HPDE6-E6E7 (cell line): ENCODE results near the gene CDK15.
"Not testable (repeated sequence)": the region's sequence is repeated elsewhere in the genome, so short reads cannot be mapped to it uniquely, and the experiment has no call there.

Experiments
- DNase-seq: peaks from one replicate; pipeline ENCODE4 v3.0.0; 2011; ENCODE audit warnings: missing footprints; ENCODE audit errors: extremely low spot score

Gene CDK15

DNA sequence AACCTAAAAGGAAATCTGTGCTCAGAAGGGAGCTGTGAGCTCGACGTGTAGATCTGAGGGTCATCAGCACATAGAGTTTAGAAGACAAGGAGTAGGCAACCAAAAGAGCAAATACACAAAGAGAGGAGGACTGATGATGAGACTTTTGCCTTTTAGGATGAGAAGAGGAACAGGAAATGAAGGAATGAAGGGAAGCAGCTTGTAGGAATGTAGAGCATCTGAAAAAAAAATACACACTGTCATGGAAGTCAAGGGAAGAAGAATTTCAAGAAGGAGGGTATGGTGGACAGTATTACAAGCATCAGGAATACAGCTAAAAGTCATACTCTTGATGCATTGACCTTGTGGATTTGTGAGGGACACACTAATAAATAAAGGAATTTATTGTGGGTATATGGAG lies 21.9 kb downstream of the CDK15 start:
- no peak for DNase-seq

DNA sequence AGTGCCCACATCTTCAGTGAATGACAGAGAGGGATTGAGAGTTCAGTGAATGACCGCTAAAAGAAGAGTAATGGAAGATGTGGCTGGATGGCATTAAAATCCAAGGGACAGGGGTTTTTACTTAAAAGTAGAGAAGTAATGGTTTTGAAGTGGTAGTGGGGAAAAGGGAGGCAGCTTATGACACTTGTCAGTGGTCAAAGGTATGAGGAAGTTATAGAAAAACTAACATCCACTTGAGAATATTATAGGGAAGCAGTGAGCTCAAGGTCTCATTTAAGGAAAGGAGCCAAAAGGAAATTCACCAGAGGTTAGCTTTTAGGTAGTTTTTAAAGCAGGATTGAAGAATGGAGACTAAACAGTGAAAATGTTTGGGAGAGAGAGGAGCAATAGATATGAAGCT lies 24.3 kb downstream of the CDK15 start:
- DNase-seq: no peak

DNA sequence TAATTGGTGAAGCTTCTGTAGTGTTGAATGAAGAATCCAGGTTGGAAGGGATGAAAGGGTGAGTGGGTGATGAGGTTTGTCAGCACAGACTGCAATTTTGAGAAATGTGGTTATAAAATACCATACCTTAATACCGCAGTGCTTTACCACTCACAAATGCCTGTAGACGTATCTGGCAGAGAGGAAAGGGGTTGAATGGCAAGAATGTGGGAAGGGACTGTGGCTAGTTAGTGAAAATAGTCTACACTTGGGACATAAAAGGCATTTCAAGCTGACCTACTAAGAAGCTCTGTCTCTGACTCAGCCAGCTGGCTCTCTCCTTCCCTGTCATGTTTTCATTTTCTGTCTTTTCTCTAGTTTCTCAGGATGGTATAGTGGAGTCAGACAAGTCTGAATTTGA lies 25.1 kb downstream of the CDK15 start:
- DNase-seq: no peak

DNA sequence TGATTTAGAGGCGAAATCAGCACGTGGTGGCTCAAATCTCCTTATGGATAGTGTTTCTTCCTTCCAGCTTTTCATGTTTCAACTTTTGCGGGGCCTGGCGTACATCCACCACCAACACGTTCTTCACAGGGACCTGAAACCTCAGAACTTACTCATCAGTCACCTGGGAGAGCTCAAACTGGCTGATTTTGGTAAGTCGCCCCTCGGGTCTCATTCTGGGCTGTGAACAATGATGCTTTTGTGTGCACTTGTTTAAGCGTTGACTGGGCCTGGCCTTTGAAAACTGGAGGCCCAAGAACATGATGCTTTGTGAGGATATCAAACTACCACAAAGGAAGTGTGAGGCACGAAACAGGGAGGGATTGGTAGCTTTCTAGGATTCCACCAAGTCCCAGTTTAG lies 27.4 kb downstream of the CDK15 start:
- no peak for DNase-seq

DNA sequence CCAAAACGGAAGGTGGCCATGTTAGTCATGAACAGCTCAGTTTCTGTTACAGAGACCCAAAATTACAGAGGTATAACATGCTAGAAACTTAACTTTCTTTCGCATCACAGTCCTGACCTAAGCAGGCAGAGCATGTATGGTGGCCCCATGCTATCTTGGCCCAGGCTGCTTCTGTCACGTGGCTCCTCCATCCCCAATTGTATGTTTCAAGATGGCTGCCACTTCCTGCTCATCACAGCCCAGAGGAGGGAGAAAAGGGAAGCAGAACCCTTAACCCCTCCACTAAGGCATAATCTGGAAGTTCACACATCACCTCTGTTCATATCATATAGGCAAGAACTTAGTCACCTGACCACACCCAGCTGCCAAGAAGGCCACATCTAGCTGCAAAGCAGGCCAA lies 28.7 kb downstream of the CDK15 start:
- no peak for DNase-seq

DNA sequence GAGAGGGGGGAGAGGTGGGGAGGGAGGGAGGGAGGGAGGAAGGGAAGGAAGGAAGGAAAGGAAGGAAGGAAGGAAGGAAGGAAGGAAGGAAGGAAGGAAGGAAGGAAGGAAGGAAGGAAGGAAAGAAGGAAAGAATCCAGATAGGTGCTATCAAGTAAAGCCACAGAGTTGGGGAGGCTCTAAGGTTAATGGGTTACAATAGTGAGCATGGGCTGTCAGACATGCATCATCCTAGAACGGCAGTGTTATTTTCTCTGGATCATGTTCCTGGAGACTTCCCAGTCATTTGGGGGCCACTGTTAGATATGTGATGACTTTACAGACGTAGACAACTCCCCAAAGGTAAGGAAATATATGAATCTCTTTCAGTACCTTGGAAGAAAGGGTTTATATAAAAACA lies 31.1 kb downstream of the CDK15 start:
- DNase-seq: no peak

DNA sequence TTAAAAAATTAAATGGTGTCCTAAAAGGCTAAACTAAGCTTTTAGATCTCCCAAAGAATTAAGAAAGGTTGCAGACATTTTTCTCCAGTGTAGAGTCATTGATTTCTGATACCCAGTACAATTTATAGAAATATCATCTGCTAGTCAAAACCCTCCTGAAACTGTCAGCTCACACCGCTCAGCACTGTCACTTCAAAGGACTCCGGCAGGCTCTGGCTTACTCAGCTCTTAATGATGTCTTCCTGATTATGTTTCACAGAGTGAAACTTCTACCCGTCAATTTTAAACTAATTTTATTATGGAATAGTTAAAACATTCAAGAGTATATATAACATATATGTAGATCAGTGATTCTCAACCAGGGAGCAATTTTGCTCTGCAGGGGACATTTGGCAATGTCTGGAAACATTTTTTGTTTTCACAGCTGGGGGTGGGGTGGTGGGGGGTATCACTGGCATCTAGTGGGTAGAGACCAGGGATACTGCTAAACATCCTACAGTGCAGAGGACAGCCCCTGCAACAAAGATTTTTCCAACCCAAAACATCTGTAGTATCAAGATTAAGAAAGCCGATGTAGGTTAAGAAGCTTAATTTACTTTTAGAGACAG lies 31.6 kb downstream of the CDK15 start:
- no peak for DNase-seq

DNA sequence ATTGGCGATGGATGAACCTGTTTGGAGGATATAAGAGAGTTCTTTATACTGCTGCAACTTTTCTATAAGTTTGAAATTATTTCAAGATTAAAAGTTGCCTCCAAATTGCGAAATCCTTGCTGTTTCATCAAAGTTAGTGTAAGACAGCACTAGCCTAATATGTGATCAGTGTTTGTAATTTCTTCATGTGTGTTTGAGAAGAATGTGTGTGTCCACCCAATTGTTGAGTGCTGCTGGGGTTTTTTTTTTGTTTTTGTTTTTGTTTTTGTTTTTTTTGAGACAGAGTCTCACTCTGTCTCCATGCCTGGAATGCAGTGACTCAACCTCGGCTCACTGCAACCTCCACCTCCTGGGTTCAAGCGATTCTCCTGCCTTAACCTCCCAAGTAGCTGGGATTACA lies 33.4 kb downstream of the CDK15 start:
- DNase-seq: no peak

DNA sequence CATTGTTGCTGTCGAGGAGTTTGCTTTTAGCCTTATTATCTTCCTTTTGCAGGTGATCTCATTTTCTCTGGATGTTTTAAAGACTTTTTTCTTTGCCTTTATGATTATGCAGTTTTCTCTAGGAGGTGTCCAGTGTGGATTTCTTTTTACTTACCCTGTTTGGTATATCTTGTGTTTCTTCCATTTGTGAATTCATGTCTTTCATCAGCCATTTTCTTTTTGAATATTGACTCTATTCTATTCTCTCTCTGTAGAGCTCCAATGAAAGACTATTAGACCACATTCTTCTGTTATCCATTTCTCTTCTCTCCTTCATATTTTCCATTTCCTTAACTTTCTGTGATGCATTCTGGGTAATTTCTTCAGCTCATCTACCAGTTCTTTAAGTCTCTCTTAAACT lies 34.4 kb downstream of the CDK15 start:
- no peak for DNase-seq

DNA sequence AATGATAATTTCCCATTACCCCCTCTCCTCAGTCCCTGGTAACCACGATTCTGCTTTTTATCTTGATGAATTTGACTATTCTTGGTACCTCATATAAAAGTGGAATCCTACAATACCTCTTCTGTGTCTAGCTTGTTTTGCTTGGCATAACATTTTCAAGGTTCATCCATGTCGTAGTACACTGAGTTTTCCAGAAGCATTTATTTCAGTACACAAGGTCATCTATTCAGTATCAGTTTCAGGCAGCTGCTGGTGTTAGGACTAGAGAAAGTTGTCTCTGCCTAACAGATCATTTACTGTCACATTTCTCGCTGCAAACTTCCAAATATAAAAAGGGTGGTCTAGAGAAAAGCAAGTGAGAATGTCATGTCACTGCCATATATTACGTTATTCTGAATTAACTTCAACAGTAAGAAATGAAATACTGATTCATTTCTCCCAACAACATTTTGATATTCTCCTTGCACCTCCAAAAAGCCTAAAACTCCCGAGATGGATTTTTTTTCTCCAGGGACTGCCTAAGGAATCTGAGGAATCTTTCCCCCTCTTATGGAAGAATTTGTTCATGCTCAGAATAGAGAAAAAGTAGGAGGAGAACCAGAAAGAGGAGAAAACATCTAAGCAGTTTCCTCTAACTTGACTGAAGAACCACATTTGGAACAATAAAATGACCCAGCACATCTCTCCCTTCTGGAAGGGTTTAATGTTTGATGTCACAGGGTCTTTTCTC lies 36.0 kb downstream of the CDK15 start:
- no peak for DNase-seq

DNA sequence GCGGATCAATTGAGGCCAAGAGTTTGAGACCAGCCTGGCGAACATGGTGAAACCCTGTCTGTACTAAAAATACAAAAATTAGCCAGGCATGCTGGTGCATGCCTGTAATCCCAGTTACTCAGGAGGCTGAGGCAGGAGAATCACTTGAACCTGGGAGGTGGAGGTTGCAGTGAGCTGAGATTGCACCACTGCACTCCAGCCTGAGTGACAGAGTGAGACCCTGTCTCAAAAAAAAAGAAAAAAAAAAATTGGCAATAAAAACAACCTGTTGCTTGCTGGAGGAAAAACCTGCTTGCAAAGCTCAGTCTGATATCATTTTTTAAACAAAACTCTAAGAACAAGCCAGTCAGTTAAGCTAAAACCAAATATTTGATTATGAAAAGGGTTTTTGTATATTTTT lies 38.6 kb downstream of the CDK15 start:
- DNase-seq: not testable (repeated sequence)

DNA sequence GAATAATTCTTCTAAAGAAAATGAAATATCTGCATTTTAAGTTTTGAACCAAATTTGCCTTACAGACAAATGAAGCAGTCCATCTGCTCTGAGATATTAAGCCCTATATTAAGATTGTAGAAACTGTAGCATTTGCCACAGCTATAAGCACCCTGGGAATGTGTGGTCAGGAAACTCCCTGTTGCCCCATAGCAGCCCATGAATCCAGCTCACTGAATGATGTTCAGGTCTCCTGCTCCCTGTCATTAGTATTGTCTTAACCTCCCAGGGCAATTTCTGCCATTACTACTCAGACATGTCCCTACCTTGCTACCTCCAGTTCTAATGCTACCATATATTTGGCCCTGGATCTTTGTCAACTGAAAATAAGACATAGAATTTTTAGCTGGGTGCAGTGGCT lies 41.1 kb downstream of the CDK15 start:
- no peak for DNase-seq

DNA sequence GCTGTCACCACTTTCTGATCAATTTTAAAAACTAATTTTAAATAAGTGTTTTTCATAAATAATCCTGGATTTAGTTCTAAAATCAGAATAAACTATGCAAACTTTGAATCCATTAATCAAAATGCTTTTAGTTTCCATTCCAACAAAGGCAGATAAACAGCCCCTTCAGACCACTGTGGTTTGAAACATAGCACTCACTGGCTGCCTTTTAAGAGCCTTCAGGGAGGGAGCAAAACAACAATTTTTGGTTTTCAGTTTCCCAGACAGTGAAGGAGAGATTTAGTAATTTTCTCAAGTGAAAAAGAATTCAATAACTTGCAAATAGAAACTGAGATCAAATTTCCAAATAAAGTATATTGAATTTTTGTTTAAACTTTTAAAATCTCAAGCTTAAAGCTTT lies 46.1 kb downstream of the CDK15 start:
- DNase-seq: no peak

DNA sequence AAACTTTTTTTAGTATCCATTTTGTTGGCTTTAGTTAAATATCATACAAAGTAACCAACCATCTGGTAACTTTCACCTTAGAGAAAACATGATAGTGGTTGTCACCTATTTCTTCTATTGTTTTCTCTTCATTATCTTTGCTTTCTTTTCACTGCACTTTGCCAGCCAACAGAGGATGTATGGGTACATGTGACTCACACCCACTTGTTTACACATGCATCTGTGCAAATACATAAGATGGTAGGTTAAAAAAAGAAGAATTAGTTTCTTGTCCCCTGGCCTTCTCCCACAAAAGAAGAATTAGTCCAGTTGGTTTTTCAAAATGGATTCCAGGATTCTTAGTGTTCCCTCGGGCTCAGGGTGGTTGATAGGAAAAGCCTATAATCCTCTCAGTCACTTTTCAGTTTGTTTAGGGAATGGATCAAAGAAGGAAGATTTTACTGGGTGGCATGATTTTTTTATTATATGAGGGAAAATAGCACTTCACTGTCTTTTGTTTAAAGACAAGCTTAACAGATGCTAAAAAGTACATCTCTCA lies 46.6 kb downstream of the CDK15 start:
- DNase-seq: peak; percentile 36

DNA sequence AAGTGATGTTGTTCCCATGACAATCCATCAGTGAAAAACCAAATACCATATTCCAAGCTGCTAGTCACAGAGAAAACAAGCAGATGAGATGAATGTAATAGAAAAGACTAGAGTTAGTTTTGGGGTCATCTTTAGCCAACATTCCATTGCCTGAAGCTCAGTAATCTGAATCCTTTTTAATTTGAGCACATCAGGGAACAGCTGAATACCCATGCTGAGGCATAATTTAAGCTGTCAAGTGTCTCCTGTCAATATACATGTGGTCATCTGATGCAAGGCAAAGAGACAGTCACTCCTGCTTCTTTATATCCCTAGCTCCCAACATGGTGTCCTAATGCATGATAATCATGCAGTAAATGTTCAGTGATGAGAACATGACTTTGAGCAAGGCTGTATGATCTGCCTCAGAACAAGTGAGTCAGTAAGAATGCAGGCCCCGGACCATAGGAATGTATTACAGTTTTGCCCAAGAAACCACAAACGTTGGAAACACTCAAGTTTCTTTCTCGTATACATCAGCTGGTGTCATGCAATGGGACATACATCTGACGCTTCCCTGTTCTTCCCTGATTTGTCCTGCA lies 48.0 kb downstream of the CDK15 start:
- DNase-seq: peak; percentile 50

DNA sequence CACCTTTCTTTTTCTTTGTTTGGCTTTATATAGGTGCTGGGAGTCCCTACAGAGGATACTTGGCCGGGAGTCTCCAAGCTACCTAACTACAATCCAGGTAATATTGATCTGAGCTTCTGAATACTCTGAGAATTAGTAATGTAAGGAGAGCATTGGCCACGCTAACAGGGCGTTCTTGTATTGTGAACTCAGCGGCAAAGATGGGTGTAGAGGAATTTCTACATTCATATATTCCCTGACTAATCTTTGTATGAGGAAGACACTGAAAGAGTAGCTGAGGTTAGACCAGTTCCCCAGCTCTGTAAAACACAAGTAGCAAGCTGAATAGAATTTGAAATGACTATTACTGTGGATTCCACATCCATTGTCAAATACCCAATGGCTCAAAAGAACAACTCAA lies 48.5 kb downstream of the CDK15 start:
- peak; percentile 19 for DNase-seq

DNA sequence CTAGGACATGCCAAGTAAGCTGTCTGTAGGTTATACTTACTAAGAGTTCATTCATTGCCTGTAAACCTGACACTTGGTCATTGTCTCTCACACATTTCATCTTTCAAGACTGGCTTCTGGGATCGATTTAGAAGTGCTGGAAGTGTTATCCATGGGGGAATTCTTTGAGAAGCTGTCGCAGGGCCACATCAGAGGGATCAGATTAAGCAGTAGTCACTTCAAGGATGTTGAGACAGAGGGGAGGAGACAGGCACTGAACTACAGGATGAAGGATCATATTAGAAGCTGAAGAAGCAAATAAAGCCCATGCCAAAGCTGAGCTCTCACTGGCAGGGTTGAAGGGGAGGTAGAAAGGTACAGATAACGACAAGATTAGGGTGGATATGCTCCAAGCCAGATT lies 49.0 kb downstream of the CDK15 start:
- DNase-seq: no peak

DNA sequence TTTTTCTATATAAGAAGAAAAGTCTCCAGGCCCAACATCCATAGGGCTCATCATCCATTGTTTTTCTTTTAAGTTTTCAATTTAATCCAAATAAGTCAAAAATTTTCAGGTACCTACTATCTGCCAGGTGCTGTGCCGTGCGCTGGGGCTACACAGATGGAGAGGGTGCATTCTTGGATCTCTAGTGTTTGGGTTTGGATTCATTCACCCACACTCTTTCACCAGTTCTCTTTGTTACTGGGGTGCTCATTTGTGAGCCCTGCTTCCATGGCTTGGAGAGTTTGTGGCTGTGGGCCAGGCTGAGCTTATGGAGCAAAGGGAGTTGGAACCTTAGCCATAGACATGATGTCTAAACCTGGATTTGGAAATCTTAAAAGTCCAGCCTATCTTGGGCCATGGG lies 51.0 kb downstream of the CDK15 start:
- no peak for DNase-seq

DNA sequence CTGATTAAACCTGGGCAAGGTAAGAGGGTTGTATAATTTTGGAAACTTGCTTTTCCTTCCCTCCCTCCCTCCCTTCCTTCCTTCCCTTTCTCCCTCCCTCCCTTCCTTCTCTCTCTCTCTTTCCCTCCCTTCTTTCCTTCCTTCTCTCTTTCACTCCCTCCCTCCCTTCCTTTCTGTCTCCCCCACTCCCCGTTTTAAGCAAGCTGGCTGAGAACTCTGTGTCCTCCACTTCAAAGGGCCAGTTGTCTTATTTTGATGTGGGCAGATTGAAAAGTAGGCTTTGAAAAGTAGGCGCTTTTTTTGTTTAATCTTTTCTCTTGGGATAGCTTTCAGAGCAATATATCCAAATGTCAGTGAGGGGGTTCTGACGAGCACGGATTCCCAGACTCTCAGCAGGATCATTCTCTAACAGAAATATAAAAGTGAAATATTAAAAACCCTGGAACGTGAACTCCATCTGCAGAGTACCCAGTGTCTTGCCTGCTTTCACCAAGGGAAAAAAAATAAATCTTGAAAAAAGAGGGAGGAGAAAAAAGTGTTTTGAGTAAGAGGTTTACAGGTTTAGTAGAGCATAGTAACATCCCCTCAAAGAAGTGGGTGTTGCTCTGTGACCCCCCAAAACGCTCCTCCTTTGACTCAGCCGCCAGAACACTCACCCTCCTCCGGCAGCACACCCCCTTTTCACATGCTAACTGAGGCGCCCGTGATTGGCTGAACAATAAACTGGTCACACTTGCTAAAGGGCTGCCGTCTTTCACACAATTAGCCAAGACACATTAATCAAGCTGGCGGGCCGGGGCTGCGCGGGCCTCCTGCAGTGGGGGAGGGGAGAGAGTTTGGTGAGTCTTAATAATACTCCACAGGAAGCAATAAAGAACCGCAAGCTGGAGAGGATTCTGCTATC lies 52.2 kb downstream of the CDK15 start:
- DNase-seq: no peak

DNA sequence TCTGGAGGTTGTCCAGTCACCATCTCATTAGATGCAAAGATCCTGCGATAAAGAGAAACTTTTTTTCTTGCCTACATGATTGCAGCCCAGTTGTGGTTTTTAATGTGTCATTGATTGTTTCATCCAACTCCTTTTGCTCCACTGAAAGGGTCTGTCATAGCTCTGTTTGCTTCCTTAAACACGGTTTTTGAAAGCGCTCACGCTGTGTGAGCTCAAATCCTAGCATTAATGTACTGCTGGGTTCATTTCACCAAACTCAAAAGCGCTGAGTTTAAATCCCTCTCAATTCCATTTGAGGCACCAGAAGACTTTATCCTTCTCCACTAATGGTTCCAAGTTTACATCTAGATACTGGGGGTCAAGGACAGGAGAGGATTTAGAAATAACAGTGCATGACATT lies 53.6 kb downstream of the CDK15 start:
- no peak for DNase-seq

DNA sequence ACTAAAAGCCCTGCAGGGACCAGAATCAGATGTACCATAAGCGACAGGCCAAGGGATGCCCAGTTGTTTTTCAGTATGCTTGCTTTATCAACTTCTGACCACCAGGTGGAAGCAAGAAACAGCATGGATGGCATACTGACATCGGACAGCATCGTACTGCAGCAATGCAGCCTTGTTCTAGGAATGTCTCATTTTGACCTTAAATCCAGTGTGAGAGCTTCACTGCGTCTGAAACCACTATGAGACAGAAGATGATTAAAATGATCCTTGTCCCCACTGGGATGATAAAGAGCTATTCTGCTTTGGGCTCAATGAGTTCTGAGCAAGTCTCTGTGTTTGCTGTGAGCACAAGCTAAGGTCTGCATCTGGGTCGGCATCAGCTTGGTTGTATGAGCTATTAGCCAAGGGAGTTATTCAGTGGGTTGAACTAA lies 54.3 kb downstream of the CDK15 start:
- peak; percentile 58 for DNase-seq

DNA sequence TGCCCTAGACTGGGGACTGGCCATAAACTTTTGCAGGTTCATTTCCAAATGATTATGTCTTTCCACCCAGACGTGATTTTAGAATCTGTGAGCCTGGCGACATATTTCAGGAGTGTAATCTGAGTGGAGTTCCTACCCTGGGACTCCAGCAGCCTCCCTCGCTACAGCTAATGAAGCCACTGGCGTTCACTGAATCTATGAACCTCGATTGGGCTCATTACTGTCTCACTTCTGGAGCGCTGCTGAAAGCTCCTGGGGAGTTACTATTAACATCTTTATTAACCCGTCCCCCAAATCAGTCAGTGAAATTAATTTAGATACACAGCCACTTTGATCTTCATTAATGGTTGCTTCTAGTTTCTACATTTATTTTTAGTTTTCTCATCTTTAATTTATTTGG lies 56.5 kb downstream of the CDK15 start:
- no peak for DNase-seq
